Superior temporal gyrus (tissue), 1 donor: ENCODE data around the gene VEGFC.

Experiments
- DNase-seq: peaks from one replicate; pipeline ENCODE4 v3.0.0-alpha.2; 2016; ENCODE audit errors: extremely low spot score

The VEGFC gene

GRCh38 chr4:176761872-176762271 lies 30.9 kb downstream of the VEGFC start:
- DNase-seq = no peak

GRCh38 chr4:176760471-176760870 lies 32.3 kb downstream of the VEGFC start:
- no peak for DNase-seq

GRCh38 chr4:176758731-176759130 lies 34.0 kb downstream of the VEGFC start:
- DNase-seq = no peak

DNA sequence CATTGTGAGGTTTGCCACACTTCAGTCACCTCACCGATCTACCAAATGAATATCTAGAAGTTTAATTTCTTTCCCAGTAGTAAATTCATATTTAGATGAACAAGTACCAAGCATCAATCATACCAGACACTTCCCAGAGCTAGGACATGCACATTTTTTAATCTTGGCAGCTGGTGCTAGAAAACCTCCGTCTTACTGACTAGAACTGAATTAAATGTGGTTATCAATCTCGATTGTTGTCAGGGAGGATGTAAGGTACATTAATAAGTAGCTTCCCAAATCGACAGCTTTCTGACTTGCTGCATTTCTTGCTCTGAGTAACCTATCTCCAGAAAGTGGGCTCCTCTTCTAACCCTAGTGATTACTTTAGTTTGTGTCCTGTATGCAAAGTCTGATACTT lies 34.4 kb downstream of the VEGFC start:
- DNase-seq = no peak

DNA sequence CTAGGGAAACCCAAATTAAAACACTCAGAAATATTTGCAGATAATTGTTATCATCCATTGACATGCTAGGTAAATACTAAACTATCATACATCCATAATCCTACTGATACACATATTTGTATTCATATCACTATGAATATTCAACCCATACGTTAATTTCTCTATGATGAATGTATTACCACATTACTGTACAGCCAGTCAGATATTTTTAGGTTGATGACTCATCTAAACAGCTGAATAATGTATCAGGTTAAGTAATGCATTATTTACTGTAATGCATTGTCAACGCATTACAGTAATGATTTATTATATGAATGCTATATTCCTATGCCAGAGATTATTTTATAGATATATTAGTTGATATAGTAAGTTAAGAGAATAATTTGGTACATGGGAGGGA lies 37.1 kb downstream of the VEGFC start:
- no peak for DNase-seq

DNA sequence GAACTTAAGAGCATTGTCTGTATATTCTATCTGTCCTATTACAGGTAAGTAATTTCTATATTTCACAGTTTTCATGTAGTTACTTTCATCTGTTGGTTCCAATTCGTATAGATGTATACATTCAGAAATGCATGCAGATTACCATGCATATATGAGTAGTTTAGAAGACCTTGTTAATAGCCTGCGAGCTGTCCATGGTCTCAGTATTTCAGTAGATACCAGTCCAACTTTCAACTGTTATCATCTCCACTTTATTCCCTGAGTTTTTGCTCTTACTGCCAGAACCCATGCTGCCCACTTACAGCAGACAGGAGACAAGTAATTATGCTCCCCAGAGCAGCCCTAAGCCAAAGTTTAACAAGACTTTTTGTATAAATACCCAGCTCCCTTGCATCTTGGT lies 37.7 kb downstream of the VEGFC start:
- DNase-seq = no peak

GRCh38 chr4:176753049-176753448 lies 39.7 kb downstream of the VEGFC start:
- DNase-seq = no peak

GRCh38 chr4:176752191-176752749 lies 40.5 kb downstream of the VEGFC start:
- no peak for DNase-seq

DNA sequence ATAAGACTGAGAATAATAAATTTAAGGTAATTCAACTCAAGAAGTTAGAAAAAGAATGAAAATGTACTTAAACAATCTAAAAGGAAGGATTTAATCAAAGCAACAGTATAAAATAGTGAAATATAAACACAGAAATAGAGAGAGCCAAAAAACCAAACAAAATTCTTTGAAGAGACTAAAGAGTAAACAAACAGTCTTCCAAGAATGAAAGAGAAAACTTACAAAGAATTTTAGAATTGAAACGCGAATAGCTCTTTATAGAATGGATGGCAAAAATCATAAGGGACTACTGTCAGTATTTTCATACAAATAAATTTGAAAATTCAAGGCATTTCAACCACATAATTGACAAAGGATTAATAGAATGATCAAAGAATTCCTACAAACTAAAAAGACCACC lies 41.7 kb downstream of the VEGFC start:
- DNase-seq = no peak

GRCh38 chr4:176746846-176747245 lies 45.9 kb downstream of the VEGFC start:
- no peak for DNase-seq

- DNase-seq = no peak
Measured at GRCh38 chr4:176745902-176746301, 46.8 kb downstream of the VEGFC start.

DNA sequence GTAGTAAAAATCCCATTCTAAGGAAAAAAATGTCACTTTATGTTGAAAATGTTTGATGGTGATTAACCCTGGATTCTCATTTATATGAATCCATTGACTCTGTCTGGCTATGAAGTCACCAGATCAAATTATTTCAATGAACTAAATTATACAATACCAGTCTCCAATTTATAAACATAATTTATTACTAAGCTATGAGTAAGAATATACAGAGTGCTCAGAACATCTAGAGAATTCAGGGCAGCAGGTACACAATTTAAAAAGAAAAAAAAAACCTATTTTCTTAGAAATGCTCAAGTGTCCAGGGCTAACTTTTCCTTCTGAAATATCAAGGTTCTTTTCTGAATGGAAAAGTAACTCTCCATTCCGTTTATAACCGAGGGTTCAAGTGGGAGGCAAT lies 48.6 kb downstream of the VEGFC start:
- DNase-seq = no peak

GRCh38 chr4:176742211-176742610 lies 50.5 kb downstream of the VEGFC start:
- DNase-seq = no peak

GRCh38 chr4:176741253-176741652 lies 51.5 kb downstream of the VEGFC start:
- no peak for DNase-seq

DNA sequence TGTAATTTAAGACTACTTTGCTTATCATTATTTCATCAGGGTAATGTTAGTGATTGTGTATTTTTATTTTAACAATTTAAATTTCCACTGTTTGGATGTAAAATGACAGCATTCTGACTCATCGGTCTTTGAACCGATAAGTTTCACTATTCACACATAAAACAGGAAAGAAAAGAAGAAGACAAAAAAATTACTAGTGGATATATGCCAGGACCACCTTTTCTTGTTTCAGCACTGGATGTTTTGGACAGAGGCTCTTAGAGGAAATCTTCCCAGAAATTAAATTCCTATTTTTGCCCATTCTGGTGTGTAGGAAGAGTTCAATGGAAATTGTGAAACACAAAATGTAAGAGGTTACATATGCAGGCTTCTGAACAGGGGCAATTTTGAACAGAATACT lies 57.4 kb downstream of the VEGFC start:
- no peak for DNase-seq

- DNase-seq = no peak
Measured at GRCh38 chr4:176734461-176734860, 58.3 kb downstream of the VEGFC start.

DNA sequence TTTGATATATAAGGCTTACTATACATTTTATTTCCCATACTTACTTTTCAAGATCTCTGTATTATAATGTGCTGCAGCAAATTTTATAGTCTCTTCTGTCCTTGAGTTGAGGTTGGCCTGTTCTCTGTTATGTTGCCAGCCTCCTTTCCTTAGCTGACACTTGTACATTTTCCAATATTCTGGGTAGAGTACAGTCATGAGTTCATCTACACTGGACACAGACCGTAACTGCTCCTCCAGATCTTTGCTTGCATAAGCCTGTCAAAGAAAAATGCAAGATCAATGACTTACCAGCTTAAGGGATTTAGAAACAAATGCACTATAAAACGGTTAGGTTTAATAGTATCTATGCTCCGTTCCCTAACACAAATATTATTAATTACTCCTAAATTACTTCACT lies 63.2 kb downstream of the VEGFC start:
- DNase-seq = no peak

- no peak for DNase-seq
Measured at GRCh38 chr4:176726803-176727202, 65.9 kb downstream of the VEGFC start.

- DNase-seq = no peak
Measured at GRCh38 chr4:176721459-176721858, 71.3 kb downstream of the VEGFC start.

DNA sequence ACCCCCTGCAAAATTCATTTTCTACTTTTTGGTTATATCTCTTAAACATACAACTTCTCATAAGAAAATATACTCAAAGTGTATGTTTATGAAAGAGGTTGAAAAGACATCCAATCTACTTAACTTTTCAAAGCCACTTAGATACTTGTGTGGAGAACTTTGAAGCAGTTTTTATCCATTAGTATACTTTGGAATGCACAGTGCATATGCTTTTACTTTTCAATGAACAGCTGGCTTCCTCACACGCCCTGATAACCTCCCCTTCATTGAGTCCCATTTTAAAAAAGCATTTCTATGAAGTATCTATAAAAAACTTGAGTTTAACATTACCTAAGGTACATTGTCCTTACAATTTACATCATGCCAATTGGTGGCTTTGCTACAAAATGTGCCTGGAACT lies 73.8 kb downstream of the VEGFC start:
- DNase-seq = no peak

DNA sequence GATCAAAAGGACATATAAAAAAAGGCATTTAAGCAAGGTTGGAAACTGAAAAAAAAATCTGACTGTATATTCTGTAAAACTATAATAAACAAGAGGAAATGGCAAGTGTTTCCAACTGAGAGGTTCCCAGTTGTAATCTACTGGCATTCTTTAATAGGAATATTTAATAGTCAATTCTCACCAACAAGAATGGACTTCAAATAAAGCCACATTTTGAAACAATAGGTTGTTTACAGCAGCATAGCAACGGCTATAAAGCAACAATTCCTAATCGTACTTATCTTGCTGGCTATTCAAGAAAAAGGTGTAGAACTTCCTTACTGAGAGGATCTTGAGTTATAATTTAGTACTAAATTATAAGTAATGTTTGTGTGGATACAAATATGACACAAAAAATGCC lies 75.5 kb downstream of the VEGFC start:
- DNase-seq = no peak

DNA sequence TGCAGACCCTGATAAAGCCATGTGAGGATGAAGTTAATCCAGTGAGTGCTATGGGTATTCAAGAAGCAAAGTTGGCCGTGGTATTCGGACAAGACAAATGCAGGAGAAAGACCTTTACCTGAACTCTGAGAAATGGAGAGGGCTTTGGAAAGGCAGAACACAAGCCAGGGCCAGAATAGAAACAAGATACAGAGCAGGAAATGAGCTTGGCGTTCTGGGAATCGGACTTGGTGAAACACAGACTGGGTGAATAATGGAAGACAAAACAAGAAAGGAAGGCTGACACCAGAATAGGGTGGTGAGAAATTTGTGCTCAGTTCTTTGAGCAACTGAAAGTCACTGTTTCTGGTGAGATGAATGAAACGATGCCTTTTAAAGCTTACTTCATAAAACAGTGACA lies 83.3 kb downstream of the VEGFC start:
- DNase-seq = no peak

- DNase-seq = no peak
Measured at GRCh38 chr4:176708771-176709311, 83.9 kb downstream of the VEGFC start.

DNA sequence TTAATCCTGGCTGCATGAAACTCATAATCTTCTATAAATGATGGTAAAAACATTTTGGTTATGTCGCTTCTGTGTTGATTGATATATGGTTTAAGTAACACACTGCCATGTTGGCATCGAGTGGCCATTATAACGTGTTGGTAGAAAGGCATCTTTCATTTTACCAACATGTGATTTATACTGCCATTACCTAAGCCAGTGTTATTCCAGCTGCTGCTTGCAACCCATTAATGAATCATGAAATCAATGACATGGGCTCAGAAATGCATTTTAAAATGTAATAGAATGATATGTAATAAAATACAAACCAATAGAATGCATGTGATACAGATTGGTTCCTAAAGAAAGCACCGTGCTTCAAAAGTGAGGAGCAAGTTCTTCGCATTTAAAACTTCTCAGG lies 102.0 kb downstream of the VEGFC start:
- DNase-seq = no peak
